ENCODE measurements around the gene ANKRD28. TPM values are rescaled to one million over a fixed set of nuclear protein-coding genes. Genes with fewer than 3 reads are reported as not detected.

ANKRD28 gene
- total and polyA plus RNA-seq, 2 experiments from 2014 or later: 15.2 to 61.3 TPM

GRCh38 chr3:15753056-15753710 lies 44.6 kb downstream of the ANKRD28 start:
- H3K36me3 ChIP-seq (ENCODE audit: insufficient read depth): peaks cover 7% of the 10 kb centered on the region; the same call in 1 of the 2 replicates
- H3F3A ChIP-seq (replicated peaks; ENCODE audit: low read depth): no peaks in the 10 kb centered on the region
- DNase-seq (ENCODE audit: low spot score) (no peak), ATAC-seq (peak; percentile 22; the same call in 1 of the 3 replicates)
- H3K4me1 ChIP-seq (ENCODE audit: insufficient read depth): peaks cover 36% of the 10 kb centered on the region
- no peaks in the 10 kb centered on the region for H3K9me2 ChIP-seq (ENCODE audit: insufficient read depth)
- peaks cover 3% of the 10 kb centered on the region; the same call in 1 of the 3 replicates for H3K9me3 Mint-ChIP-seq
- no peak overlapping the region for H3K4me3 Mint-ChIP-seq
- peak overlapping the region; percentile 41; the same call in 1 of the 2 replicates for H3K27ac ChIP-seq (ENCODE audit: low read depth)
- no peak overlapping the region for H3K4me3 ChIP-seq
- H3K36me3 Mint-ChIP-seq (ENCODE audit: low read depth): peaks cover 27% of the 10 kb centered on the region
- H4K20me1 ChIP-seq (replicated peaks; ENCODE audit: insufficient read depth): no peaks in the 10 kb centered on the region
- H3K27ac Mint-ChIP-seq: peak overlapping the region; percentile 34; the same call in 1 of the 2 replicates
- H3K79me2 ChIP-seq (replicated peaks; ENCODE audit: insufficient read depth): peaks cover 40% of the 10 kb centered on the region
- H3K27me3 ChIP-seq (ENCODE audit: insufficient read depth): no peaks in the 10 kb centered on the region
- peaks cover 44% of the 10 kb centered on the region for H3K4me1 Mint-ChIP-seq
- H3K4me2 ChIP-seq: no peak overlapping the region
- no peaks in the 10 kb centered on the region for H3K27me3 Mint-ChIP-seq (ENCODE audit: insufficient read depth, low read depth, poor library complexity)
- no peak for TF ChIP-seq STAT1 (IDR thresholded peaks at IDR 0.05; ENCODE audit: unreplicated experiment)
- TF ChIP-seq ZNF331 (CRISPR knock-in tag; IDR thresholded peaks at IDR 0.05; ENCODE audit: low read depth): no peak
- no peak for TF ChIP-seq REST (IDR thresholded peaks at IDR 0.05; ENCODE audit: unreplicated experiment)
- TF ChIP-seq, protein P1, sequence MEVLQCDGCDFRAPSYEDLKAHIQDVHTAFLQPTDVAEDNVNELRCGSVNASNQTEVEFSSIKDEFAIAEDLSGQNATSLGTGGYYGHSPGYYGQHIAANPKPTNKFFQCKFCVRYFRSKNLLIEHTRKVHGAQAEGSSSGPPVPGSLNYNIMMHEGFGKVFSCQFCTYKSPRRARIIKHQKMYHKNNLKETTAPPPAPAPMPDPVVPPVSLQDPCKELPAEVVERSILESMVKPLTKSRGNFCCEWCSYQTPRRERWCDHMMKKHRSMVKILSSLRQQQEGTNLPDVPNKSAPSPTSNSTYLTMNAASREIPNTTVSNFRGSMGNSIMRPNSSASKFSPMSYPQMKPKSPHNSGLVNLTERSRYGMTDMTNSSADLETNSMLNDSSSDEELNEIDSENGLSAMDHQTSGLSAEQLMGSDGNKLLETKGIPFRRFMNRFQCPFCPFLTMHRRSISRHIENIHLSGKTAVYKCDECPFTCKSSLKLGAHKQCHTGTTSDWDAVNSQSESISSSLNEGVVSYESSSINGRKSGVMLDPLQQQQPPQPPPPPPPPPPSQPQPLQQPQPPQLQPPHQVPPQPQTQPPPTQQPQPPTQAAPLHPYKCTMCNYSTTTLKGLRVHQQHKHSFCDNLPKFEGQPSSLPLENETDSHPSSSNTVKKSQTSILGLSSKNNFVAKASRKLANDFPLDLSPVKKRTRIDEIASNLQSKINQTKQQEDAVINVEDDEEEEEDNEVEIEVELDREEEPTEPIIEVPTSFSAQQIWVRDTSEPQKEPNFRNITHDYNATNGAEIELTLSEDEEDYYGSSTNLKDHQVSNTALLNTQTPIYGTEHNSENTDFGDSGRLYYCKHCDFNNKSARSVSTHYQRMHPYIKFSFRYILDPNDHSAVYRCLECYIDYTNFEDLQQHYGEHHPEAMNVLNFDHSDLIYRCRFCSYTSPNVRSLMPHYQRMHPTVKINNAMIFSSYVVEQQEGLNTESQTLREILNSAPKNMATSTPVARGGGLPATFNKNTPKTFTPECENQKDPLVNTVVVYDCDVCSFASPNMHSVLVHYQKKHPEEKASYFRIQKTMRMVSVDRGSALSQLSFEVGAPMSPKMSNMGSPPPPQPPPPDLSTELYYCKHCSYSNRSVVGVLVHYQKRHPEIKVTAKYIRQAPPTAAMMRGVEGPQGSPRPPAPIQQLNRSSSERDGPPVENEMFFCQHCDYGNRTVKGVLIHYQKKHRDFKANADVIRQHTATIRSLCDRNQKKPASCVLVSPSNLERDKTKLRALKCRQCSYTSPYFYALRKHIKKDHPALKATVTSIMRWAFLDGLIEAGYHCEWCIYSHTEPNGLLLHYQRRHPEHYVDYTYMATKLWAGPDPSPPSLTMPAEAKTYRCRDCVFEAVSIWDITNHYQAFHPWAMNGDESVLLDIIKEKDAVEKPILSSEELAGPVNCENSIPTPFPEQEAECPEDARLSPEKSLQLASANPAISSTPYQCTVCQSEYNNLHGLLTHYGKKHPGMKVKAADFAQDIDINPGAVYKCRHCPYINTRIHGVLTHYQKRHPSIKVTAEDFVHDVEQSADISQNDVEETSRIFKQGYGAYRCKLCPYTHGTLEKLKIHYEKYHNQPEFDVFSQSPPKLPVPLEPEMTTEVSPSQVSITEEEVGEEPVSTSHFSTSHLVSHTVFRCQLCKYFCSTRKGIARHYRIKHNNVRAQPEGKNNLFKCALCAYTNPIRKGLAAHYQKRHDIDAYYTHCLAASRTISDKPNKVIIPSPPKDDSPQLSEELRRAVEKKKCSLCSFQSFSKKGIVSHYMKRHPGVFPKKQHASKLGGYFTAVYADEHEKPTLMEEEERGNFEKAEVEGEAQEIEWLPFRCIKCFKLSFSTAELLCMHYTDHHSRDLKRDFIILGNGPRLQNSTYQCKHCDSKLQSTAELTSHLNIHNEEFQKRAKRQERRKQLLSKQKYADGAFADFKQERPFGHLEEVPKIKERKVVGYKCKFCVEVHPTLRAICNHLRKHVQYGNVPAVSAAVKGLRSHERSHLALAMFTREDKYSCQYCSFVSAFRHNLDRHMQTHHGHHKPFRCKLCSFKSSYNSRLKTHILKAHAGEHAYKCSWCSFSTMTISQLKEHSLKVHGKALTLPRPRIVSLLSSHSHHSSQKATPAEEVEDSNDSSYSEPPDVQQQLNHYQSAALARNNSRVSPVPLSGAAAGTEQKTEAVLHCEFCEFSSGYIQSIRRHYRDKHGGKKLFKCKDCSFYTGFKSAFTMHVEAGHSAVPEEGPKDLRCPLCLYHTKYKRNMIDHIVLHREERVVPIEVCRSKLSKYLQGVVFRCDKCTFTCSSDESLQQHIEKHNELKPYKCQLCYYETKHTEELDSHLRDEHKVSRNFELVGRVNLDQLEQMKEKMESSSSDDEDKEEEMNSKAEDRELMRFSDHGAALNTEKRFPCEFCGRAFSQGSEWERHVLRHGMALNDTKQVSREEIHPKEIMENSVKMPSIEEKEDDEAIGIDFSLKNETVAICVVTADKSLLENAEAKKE (CRISPR knock-in tag; IDR thresholded peaks at IDR 0.05): no peak
- TF ChIP-seq CTCF (conservative IDR thresholded peaks at IDR 0.05; ENCODE audit: low read depth in 2 of 2): no peak
- no peak for TF ChIP-seq EZH2 (IDR thresholded peaks at IDR 0.05; ENCODE audit: low read depth, unreplicated experiment)
- TF ChIP-seq JUNB (IDR thresholded peaks at IDR 0.05; ENCODE audit: unreplicated experiment): no peak
- TF ChIP-seq EZH2phosphoT487 (IDR thresholded peaks at IDR 0.05; ENCODE audit: unreplicated experiment): no peak
- no peak for TF ChIP-seq ETS1 (IDR thresholded peaks at IDR 0.05)
- no peak for TF ChIP-seq POLR2AphosphoS5 (IDR thresholded peaks at IDR 0.05; ENCODE audit: low read depth)
- no peak for TF ChIP-seq NANOG (IDR thresholded peaks at IDR 0.05; ENCODE audit: borderline replicate concordance)
- TF ChIP-seq CREB1 (CRISPR knock-in tag; IDR thresholded peaks at IDR 0.05; ENCODE audit: low read depth): no peak
- no peak for TF ChIP-seq ZNF114 (CRISPR knock-in tag; IDR thresholded peaks at IDR 0.05)
- no peak overlapping the region for H2AFZ ChIP-seq
